Measurements from ENCODE around the gene OR5AN1.
"Not testable (repeated sequence)": the region's sequence is repeated elsewhere in the genome, so short reads cannot be mapped to it uniquely, and the experiment has no call there.

The OR5AN1 gene, protein sequence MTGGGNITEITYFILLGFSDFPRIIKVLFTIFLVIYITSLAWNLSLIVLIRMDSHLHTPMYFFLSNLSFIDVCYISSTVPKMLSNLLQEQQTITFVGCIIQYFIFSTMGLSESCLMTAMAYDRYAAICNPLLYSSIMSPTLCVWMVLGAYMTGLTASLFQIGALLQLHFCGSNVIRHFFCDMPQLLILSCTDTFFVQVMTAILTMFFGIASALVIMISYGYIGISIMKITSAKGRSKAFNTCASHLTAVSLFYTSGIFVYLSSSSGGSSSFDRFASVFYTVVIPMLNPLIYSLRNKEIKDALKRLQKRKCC
- 0 reads per million in 4 experiments for total RNA-seq

- no peak for DNase-seq
These were observed at the start of gene OR5AN1 for GRCh38 chr11:59358595-59358994. OR5AN1 (plus strand) TSS chr11:59358895; CDS start chr11:59364459, 5,564 bp downstream.

- DNase-seq, result no peak
These were observed 23.7 kb upstream of the OR5AN1 start for GRCh38 chr11:59335001-59335400.

- DNase-seq, result no peak
These were observed 22.5 kb upstream of the OR5AN1 start for GRCh38 chr11:59336176-59336575.

DNA sequence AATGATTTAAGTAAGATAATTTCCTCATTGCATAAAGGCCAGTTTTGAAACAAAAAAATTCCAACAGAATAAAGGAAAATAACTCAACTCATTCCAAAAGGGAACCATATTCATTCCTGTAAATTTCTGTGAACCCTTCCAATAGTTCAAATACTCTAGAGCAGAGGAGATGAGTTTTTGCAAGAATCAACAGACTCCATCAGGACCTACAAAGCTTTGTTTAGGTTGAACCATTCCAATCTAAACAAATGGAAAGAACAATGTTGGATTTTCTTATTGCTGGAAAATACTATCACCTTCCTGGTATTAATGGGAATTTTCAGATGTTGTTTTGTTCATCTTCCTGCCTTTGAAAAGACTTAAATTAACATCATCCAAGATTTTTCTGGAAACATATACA is 21.8 kb upstream of the OR5AN1 start:
- DNase-seq, result no peak

DNA sequence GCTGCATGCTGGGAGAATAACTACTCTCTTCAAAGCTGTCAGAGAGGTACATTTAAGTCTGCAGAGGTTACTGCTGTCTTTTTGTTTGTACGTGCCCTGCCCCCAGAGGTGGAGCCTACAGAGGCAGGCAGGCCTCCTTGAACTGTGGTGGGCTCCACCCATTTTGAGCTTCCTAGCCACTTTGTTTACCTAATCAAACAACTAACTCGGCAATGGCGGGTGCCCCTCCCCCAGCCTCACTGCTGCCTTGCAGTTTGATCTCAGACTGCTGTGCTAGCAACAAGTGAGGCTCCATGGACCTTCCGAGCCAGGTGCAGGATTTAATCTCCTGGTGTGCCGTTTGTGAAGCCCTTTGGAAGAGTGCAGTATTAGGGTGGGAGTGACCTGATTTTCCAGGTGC is 9.0 kb upstream of the OR5AN1 start:
- DNase-seq, result not testable (repeated sequence)

- no peak for DNase-seq
These were observed 3.5 kb upstream of the OR5AN1 start for GRCh38 chr11:59355226-59355625.

GRCh38 chr11:59356561-59356960 is 2.1 kb upstream of the OR5AN1 start:
- DNase-seq, result no peak

DNA sequence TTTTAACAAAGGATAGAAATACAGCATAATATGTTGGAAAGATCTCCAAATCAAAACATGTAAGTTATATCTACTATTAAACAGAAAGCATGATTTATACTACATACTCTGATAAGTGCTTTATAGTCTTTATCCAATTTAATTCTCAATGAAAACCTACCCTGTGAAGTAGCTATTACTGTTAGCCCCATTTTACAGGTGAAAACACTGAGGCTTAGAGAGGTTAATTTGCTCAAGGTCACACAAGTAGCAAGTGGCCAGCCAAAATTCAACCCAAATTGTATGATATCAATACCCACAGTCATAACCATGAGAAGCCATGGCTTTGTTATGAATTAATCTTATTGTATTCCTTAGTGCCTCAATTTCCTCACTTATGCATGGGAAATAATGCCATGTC is 675 bp upstream of the OR5AN1 start:
- no peak for DNase-seq

DNA sequence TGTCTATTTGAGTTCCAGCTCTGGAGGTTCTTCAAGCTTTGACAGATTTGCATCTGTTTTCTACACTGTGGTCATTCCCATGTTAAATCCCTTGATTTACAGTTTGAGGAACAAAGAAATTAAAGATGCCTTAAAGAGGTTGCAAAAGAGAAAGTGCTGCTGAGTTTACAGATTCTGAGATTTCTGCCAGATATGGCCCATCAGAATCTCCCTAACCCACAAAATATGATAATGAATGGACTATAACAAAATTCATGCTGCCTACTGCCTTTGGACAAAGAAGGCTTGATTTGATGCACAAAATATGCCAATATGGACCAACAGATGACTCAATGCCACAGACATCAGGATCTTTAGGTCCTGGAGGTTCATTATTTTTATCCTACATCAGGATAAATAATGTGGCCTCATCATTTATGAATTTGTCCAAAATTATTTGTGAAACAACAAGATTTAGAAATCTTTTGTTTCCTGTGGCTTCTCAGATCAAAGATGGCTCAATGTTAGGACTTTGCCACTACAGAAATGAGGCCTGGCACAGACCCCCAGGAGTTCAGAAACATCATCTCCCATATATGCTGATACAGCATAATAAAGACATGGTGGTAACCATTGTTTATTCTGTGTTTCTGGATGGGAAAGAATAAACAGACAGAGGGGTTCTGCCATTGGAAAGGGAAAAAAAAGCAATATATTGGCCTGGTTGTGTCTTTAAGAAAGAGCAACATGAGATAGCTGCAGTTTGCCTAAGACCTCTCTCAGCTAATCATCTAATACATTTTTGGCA is 6.7 kb downstream of the OR5AN1 start:
- DNase-seq, result no peak

DNA sequence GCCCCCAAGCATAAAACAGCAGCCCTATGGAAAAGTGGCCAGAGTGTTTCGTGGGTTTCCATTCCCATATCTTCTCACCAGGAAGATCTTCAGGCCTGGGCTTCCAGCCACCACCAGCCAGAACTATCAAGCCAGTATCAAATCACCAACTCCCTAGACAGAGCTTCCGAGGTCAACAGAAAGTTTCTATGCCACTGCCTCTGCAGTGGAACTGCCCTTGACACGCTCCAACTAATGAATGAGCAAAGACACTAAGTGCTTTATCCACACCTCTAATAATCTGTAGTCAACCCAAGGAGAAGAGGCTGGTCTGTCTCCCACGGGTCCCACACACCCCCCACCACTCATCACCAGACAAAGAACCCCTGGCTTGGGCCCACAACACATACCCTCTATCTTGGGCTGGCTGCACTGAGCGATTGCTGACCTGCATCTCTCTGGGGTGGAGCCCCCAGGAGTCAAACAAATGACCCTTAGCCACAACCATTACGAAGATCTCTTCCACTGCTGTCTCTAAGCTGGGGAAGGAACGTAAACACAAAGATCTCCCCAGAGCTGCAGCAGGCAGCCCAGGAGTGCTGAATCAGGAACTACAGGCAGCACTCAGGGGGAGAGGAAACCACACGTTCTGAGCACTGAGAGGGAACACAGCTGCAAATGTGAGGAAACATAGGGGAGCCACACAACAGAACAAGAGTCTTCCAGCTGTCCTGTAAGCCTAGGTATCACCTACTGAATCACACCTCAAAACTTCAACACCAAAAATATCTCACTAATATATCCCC is 9.7 kb downstream of the OR5AN1 start:
- DNase-seq, result no peak

DNA sequence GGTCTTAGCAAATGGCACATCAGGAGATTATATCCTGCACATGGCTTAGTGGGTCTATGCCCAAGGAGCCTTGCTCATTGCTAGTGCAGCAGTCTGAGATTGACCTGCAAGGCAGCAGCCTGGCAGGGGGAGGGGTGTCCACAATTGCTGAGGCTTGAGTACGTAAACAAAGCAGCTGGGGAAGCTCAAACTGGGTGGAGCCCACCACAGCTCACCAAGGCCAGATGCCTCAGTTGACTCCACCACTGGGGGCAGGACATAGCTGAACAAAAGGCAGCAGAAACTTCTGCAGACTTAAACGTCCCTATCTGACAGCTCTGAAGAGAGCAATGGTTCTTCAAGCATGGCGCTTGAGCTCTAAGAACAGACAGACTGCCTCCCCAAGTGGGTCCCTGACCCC is 13.6 kb downstream of the OR5AN1 start:
- not testable (repeated sequence) for DNase-seq

- no peak for DNase-seq
These were observed 21.8 kb downstream of the OR5AN1 start for GRCh38 chr11:59380263-59381059.

DNA sequence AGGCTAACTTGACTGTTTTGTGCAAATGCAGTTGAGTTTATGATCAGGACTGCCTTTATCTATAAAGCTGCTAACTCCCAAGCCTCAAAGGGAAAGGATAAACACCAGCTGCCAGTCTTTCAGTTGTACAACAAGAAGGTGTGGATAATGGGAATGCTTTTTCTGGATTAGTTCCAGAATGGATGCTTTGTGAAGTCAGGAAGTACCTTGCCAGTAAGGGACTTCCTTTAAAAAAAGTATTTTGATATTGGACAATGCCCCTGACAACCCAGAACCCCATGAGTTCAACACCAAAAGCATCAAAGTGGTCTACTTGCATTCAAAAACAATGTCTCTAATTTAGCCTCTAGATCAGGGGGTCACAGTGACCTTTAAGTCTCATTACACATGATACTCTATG is 35.5 kb downstream of the OR5AN1 start:
- DNase-seq, result no peak

- no peak for DNase-seq
These were observed 42.0 kb downstream of the OR5AN1 start for GRCh38 chr11:59400461-59401261.

- no peak for DNase-seq
These were observed 42.5 kb downstream of the OR5AN1 start for GRCh38 chr11:59401262-59401552.

GRCh38 chr11:59403546-59403945 is 44.9 kb downstream of the OR5AN1 start:
- no peak for DNase-seq

DNA sequence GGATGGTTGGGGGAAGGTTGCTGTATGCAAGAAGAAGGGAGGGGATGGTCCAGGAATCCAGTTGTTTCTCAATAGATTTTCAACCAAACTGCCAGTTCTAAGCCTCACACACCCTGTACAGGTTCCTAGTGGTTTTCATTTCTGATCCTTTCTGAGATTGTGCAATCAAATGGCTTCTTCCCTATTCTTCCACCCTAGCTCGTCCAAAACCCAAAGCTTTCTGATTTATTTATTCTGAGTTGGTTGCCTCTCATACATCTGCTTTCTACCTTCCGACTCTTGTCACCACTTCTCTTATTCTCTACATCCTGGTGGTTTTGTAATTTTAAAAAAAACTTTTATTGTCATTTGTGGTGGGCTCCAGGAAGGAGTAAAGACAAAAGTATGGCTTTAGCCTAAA is 55.0 kb downstream of the OR5AN1 start:
- no peak for DNase-seq

DNA sequence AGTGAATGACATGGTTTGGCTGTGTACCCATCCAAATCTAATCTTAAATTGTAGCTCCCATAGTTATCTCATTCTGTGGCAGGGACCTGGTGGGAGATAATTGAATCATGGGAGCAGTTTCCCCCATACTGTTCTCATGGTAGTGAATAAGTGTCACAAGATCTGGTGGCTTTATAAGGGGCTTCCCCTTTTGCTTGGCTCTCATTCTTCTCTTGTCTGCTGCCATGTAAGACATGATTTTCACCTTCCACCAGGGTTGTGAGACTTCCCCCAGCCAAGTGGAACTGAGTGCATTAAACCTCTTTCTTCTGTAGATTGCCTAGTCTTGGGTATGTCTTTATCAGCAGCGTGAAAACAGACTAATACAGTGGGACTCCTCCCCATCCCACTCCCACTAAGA is 56.4 kb downstream of the OR5AN1 start:
- no peak for DNase-seq

GRCh38 chr11:59416613-59417012 is 57.9 kb downstream of the OR5AN1 start:
- no peak for DNase-seq

DNA sequence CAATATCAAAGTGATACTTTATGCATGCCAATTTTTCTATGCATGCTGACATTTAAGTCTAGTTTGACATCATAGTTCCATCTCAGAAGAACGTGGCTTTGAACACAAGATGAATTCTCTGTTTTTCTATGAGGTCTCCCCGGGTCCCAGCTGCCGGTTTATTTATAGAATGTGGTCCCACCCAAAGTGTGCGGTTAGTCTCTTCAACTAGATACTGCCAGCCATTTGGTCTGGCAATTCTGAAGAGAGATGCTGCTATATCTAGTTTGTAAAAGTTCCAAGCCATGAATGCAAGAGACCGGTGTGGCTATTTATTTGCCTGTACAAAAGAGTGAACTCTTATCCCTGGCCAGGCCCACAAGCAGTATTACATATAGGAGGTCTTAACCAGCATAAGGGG is 58.3 kb downstream of the OR5AN1 start:
- DNase-seq, result no peak

DNA sequence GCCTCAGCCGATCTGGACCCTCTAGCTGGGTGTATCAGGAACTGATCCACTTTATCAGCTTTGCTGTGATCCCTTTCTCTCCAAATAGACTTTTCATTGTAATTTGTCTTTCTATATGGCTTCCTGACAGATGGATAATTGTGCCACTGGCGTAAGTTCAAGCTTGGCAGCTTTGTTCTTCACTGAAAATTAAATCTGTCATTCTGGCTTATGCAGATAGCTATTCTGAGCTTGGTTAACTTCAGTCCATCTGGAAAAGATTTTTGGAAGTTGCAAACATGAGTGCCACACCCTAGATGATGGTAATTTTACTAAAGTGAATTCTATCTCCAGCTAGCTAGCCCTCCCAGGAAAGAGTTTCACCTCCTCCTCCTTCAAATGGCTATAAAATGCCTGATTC is 59.5 kb downstream of the OR5AN1 start:
- no peak for DNase-seq

Measured in effector CD8-positive, alpha-beta T cell (primary cell).